Tibial nerve (tissue), 4 donors: ENCODE results near the gene TMTC3. TPM values are rescaled to one million over a fixed set of nuclear protein-coding genes. Genes with fewer than 3 reads are reported as not detected.
"Not testable (repeated sequence)": the region's sequence is repeated elsewhere in the genome, so short reads cannot be mapped to it uniquely, and the experiment has no call there.

ENCODE experiments used
- DNase-seq, 2 donors: peaks; one replicate each; pipeline ENCODE4 v3.0.0-alpha.2; 2019; ENCODE audit warnings: low spot score in 2 of 2
- H3K27ac ChIP-seq, 4 donors: fragments of 200-600 bp; sonication (generic) in 3 of 4; one replicate each; pipeline ENCODE4 v1.5.1; 2017 to 2019; ENCODE audit warnings: mild to moderate bottlenecking in 1 of 4
- H3K27me3 ChIP-seq, 2 donors: fragments of 200-600 bp; sonication (generic) in 1 of 2; one replicate each; pipeline versions ENCODE4 v1.5.1 to v1.6.0; 2017 to 2019
- H3K36me3 ChIP-seq, 3 donors: fragments of 200-600 bp; sonication (generic); one replicate each; pipeline ENCODE4 v1.5.1; 2018 to 2019
- H3K4me1 ChIP-seq, 4 donors: fragments of 200-600 bp; sonication (generic) in 3 of 4; one replicate each; pipeline ENCODE4 v1.5.1; 2017 to 2019
- H3K4me3 ChIP-seq, 4 donors: fragments of 200-600 bp; sonication (generic) in 3 of 4; one replicate each; pipeline ENCODE4 v1.5.1; 2017 to 2019; ENCODE audit warnings: mild to moderate bottlenecking in 1 of 4, moderate library complexity in 1 of 4
- H3K9me3 ChIP-seq, 4 donors: fragments of 200-600 bp; sonication (generic) in 3 of 4; one replicate each; pipeline ENCODE4 v1.5.1; 2017 to 2019
- EP300 ChIP-seq, 2 donors: sonication (generic); formaldehyde crosslinking; IDR thresholded peaks; one replicate each; pipeline ENCODE4 v1.6.1; 2017; ENCODE audit warnings: antibody characterized with exemption in 2 of 2, mild to moderate bottlenecking in 1 of 2
- POLR2A ChIP-seq, 2 donors: fragments of 450-650 bp; IDR thresholded peaks; one replicate each; pipeline ENCODE4 v1.6.1; 2017; ENCODE audit warnings: antibody characterized with exemption in 2 of 2, mild to moderate bottlenecking in 2 of 2, moderate library complexity in 2 of 2
- WGBS, 2 donors: methylation state at CpG; one replicate each; pipeline ENCODE4 v1.1.5; 2018; 5-methylcytosine and 5-hydroxymethylcytosine counted together
- total RNA-seq, 4 donors: library from RNA; depleted of rRNA; stranded (reverse); fragments of >200 nt; gene quantifications; one replicate each; pipeline ENCODE4 v1.1.0, GENCODE V29; 2016
- TF ChIP-seq, protein P1 (sequence below), 5 experiments: fragments of 200-600 bp in 3 of 5; fragments of 450-650 bp in 2 of 5; sonication (generic) in 3 of 5; IDR thresholded peaks; one replicate each; pipeline ENCODE4 v1.5.1; 2016 to 2019; ENCODE audit warnings: antibody characterized with exemption in 5 of 5, mild to moderate bottlenecking in 3 of 5, moderate library complexity in 2 of 5

Gene TMTC3
- total RNA-seq, 4 donors from 2014 or later: 21.6 to 36.7 (median 26.4) TPM

DNA sequence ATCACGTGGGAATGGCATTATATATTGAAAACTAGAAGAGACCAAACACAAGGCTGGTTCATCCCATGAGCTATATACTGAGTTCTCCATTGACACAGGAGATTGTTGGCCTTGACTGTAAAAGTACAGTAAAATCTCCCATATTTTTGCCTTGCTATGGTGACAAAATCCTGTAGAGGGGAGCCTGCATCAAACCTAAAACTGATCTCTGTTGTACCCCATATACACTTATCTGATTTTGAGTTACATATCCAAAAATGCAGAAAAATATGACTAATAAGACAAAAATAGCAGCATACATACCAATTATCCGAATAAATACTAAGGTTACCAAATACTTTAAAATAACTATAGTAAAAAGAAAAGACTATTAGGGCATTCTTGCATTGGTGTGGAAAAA lies 60.4 kb downstream of the TMTC3 start:
- peaks cover 0 to 3% (median 0%) of the 10 kb centered on the region in 4 donors for H3K9me3 ChIP-seq
- DNase-seq: no peak
- H3K4me3 ChIP-seq: no peak overlapping the region
- no peak for TF ChIP-seq POLR2A (IDR thresholded peaks at IDR 0.05)
- TF ChIP-seq EP300 (IDR thresholded peaks at IDR 0.05): no peak
- TF ChIP-seq, protein P1, sequence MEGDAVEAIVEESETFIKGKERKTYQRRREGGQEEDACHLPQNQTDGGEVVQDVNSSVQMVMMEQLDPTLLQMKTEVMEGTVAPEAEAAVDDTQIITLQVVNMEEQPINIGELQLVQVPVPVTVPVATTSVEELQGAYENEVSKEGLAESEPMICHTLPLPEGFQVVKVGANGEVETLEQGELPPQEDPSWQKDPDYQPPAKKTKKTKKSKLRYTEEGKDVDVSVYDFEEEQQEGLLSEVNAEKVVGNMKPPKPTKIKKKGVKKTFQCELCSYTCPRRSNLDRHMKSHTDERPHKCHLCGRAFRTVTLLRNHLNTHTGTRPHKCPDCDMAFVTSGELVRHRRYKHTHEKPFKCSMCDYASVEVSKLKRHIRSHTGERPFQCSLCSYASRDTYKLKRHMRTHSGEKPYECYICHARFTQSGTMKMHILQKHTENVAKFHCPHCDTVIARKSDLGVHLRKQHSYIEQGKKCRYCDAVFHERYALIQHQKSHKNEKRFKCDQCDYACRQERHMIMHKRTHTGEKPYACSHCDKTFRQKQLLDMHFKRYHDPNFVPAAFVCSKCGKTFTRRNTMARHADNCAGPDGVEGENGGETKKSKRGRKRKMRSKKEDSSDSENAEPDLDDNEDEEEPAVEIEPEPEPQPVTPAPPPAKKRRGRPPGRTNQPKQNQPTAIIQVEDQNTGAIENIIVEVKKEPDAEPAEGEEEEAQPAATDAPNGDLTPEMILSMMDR (IDR thresholded peaks at IDR 0.05): no peak
- H3K36me3 ChIP-seq: no peaks in the 10 kb centered on the region
- 74 to 82% methylated on average over 2 of the region's 2 CpGs for WGBS, 2 donors
- no peak overlapping the region for H3K27ac ChIP-seq
- H3K4me1 ChIP-seq: peaks cover 0 to 7% (median 0%) of the 10 kb centered on the region in 4 donors
- H3K27me3 ChIP-seq: no peaks in the 10 kb centered on the region

DNA sequence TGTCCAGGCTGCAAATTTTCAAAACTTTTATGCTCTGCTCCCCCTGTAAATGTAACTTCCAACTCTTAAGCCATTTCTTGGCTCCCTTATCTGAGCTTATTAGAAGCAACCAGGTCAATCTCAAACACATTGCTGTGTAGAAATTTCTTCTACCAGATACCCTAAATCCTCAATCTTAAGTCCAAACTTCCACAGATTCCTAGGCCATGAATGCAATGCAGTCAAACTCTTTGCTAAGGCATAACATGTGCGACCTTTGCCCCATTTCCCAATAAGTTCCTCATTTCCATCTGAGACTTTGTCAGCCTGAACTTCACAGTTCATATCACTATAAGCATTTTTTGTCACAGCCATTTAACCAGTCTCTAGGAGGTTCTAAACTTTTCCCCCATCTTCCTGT lies 64.5 kb downstream of the TMTC3 start:
- Histone ChIP-seq H3K27ac (no peak overlapping the region), H3K9me3 (peaks cover 0 to 26% (median 8%) of the 10 kb centered on the region in 4 donors), H3K4me1 (peaks cover 0 to 10% (median 0%) of the 10 kb centered on the region in 4 donors), H3K36me3 (no peaks in the 10 kb centered on the region), H3K27me3 (no peaks in the 10 kb centered on the region), H3K4me3 (no peak overlapping the region)
- TF ChIP-seq EP300 (IDR thresholded peaks at IDR 0.05) (peak in 1 of 2 donors; percentile 50), POLR2A (IDR thresholded peaks at IDR 0.05) (no peak)
- TF ChIP-seq, protein P1 (IDR thresholded peaks at IDR 0.05): no peak
- 87 to 91% methylated on average over 1 of the region's 1 CpG for WGBS, 2 donors
- peak in 1 of 2 donors; percentile 60 for DNase-seq

GRCh38 chr12:88207921-88208620 lies 66.0 kb downstream of the TMTC3 start:
- peak overlapping the region in 1 of 4 donors; percentile 4 for H3K27ac ChIP-seq
- no peaks in the 10 kb centered on the region for H3K36me3 ChIP-seq
- 66 to 73% methylated on average over 4 of the region's 4 CpGs for WGBS, 2 donors
- H3K9me3 ChIP-seq: peaks cover 0 to 39% (median 10%) of the 10 kb centered on the region in 4 donors
- peak in 1 of 2 donors; percentile 23 for DNase-seq
- no peaks in the 10 kb centered on the region for H3K27me3 ChIP-seq
- H3K4me3 ChIP-seq: no peak overlapping the region
- peaks cover 0 to 10% (median 0%) of the 10 kb centered on the region in 4 donors for H3K4me1 ChIP-seq
- TF ChIP-seq EP300 (IDR thresholded peaks at IDR 0.05): peak in 1 of 2 donors; percentile 19
- no peak for TF ChIP-seq POLR2A (IDR thresholded peaks at IDR 0.05)

DNA sequence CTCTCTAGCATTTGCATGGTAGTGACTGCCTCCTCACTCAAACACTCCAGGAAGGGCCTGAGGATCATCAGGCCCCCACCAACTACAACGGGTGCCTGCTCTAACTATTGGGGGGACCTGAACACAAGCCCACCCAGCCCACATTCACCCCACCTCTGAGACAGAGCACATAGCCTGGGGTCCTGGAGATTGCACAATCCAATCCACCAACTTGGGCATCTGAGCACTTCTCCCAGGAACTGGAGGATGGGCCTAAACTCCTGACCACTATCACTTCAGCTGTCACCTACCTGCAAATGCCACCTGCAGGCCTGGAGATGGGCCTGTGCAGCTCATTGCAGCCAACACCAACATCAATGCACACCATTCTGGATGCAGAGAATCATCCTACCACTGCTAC lies 66.6 kb downstream of the TMTC3 start:
- H3K9me3 ChIP-seq: peaks cover 0 to 42% (median 10%) of the 10 kb centered on the region in 4 donors
- H3K27me3 ChIP-seq: no peaks in the 10 kb centered on the region
- WGBS, 2 donors: 63 to 67% methylated on average over 1 of the region's 1 CpG
- peaks cover 0 to 10% (median 0%) of the 10 kb centered on the region in 4 donors for H3K4me1 ChIP-seq
- no peak for TF ChIP-seq EP300 (IDR thresholded peaks at IDR 0.05)
- no peak for TF ChIP-seq POLR2A (IDR thresholded peaks at IDR 0.05)
- TF ChIP-seq, protein P1 (IDR thresholded peaks at IDR 0.05): no peak
- no peak overlapping the region for H3K4me3 ChIP-seq
- DNase-seq: no peak
- H3K36me3 ChIP-seq: no peaks in the 10 kb centered on the region
- H3K27ac ChIP-seq: no peak overlapping the region

- not testable (repeated sequence) for H3K4me1 ChIP-seq, H3K27ac ChIP-seq, H3K36me3 ChIP-seq, DNase-seq, H3K4me3 ChIP-seq, H3K27me3 ChIP-seq
- peaks cover 0 to 52% (median 10%) of the 10 kb centered on the region in 4 donors for H3K9me3 ChIP-seq
- 90 to 91% methylated on average over 1 of the region's 1 CpG for WGBS, 2 donors
Measured at GRCh38 chr12:88210311-88210710, 68.2 kb downstream of the TMTC3 start.

DNA sequence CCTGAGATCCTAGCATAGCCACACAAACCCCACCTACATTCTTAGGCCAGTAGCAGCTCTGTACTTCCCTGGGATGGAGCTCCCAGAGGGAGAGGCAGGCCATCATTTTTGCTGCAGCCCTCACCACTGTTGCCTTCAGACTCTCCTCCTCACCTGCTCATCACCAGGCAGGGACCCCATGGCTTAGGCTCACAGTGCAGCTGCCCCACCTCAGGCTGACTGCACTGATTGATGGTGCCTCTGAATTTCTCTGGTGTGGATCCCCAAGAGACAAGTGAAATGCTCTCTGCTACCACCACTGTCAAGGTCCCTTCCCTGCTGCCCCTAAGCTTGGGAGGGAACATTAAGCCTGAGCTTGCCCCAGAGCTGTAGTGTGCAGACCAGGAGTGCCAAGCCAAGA lies 76.2 kb downstream of the TMTC3 start:
- H3K4me3 ChIP-seq: no peak overlapping the region
- no peaks in the 10 kb centered on the region for H3K27me3 ChIP-seq
- no peak overlapping the region for H3K27ac ChIP-seq
- H3K4me1 ChIP-seq: no peaks in the 10 kb centered on the region
- DNase-seq: no peak
- peaks cover 0 to 65% (median 6%) of the 10 kb centered on the region in 4 donors for H3K9me3 ChIP-seq
- no peak for TF ChIP-seq EP300 (IDR thresholded peaks at IDR 0.05)
- TF ChIP-seq, protein P1 (IDR thresholded peaks at IDR 0.05): no peak
- TF ChIP-seq POLR2A (IDR thresholded peaks at IDR 0.05): no peak
- no peaks in the 10 kb centered on the region for H3K36me3 ChIP-seq
